Activated T-helper 9 cell treated with anti-CD3 and anti-CD28 coated beads, Interleukin-2, amount 50 U/mL, for 16 hours (primary cell): ENCODE results near the gene MBOAT7.

Experiments used
- DNase-seq: peaks from one replicate; pipeline ENCODE4 v3.0.0-alpha.2; 2020; ENCODE audit warnings: low read depth

MBOAT7 gene

GRCh38 chr19:54162241-54162805, 27.1 kb downstream of the MBOAT7 start:
- DNase-seq, result peak; percentile 75

- no peak for DNase-seq
Measured at GRCh38 chr19:54160854-54161253, 28.5 kb downstream of the MBOAT7 start.

GRCh38 chr19:54160182-54160811, 29.1 kb downstream of the MBOAT7 start:
- DNase-seq, result no peak

- DNase-seq, result peak; percentile 95
Measured at GRCh38 chr19:54159352-54160181, 29.8 kb downstream of the MBOAT7 start, which contains the start of gene LENG1. LENG1 (minus strand) TSS chr19:54159721; CDS start chr19:54159695, 26 bp downstream.

GRCh38 chr19:54158812-54159351, 30.5 kb downstream of the MBOAT7 start:
- no peak for DNase-seq

- no peak for DNase-seq
Measured at GRCh38 chr19:54156953-54157352, 32.4 kb downstream of the MBOAT7 start.

- DNase-seq, result no peak
Measured at GRCh38 chr19:54156490-54156889, 32.9 kb downstream of the MBOAT7 start.

- no peak for DNase-seq
Measured at GRCh38 chr19:54155694-54156093, 33.7 kb downstream of the MBOAT7 start.

GRCh38 chr19:54154603-54155345, 34.6 kb downstream of the MBOAT7 start:
- DNase-seq, result no peak

GRCh38 chr19:54153731-54154326, 35.6 kb downstream of the MBOAT7 start:
- DNase-seq, result no peak

- no peak for DNase-seq
Measured at GRCh38 chr19:54152878-54153524, 36.4 kb downstream of the MBOAT7 start.

- no peak for DNase-seq
Measured at GRCh38 chr19:54152267-54152666, 37.1 kb downstream of the MBOAT7 start.

- DNase-seq, result no peak
Measured at GRCh38 chr19:54151362-54152035, 37.9 kb downstream of the MBOAT7 start.

- no peak for DNase-seq
Measured at GRCh38 chr19:54149021-54149812, 40.2 kb downstream of the MBOAT7 start.

GRCh38 chr19:54148158-54148557, 41.2 kb downstream of the MBOAT7 start:
- no peak for DNase-seq

- no peak for DNase-seq
Measured at GRCh38 chr19:54147676-54148075, 41.7 kb downstream of the MBOAT7 start.

GRCh38 chr19:54145541-54146158, 43.7 kb downstream of the MBOAT7 start:
- DNase-seq, result no peak

- no peak for DNase-seq
Measured at GRCh38 chr19:54142166-54142780, 47.1 kb downstream of the MBOAT7 start.

GRCh38 chr19:54141356-54141755, 48.0 kb downstream of the MBOAT7 start:
- DNase-seq, result no peak
